ENCODE measurements around the gene SASH1. TPM values are rescaled to one million over a fixed set of nuclear protein-coding genes. Genes with fewer than 3 reads are reported as not detected.

SASH1 gene
- polyA plus RNA-seq, 1 donor from 2014 or later, result 7.0 TPM

DNA sequence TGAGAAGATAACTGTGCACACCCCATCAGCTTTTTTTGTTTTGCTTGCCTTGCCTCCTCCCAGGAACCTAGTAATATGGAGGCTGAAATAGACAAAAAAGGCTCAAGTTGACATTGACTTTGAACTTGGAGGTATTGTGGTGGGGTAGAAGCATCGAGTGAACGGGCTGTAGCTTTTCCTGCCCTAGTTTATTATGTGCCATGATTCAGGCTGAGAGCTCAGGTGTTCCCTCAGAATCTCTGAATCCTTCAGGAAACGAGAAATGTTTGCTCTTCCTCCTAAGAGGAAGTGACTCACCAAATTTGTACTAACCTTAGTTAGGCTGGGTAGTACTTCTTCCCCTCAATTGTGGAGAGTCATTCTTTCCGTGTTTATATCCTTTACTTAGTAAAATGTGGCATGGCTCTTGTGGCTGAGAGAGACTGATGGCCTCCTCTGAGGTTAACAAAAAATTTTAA is 98.8 kb downstream of the SASH1 start:
- Histone ChIP-seq H3K9me3 (ENCODE audit: low read length) (no peaks in the 10 kb centered on the region), H3K9me2 (ENCODE audit: insufficient read depth, low read length) (no peaks in the 10 kb centered on the region), H3K4me2 (ENCODE audit: low read length) (no peak overlapping the region), H3K4me3 (ENCODE audit: low read length) (no peak overlapping the region), H3K27ac (ENCODE audit: low read length) (no peak overlapping the region), H2AFZ (ENCODE audit: low read depth, low read length) (no peak overlapping the region), H3K36me3 (ENCODE audit: insufficient read depth, low read length) (no peaks in the 10 kb centered on the region), H4K20me1 (ENCODE audit: insufficient read depth) (no peaks in the 10 kb centered on the region), H3K27me3 (ENCODE audit: insufficient read depth, low read depth, low read length) (no peaks in the 10 kb centered on the region), H3K79me2 (replicated peaks; ENCODE audit: insufficient read depth, low read length) (no peaks in the 10 kb centered on the region), H3K9ac (ENCODE audit: low read length) (no peak overlapping the region), H3F3A (ENCODE audit: insufficient read depth, low read length, poor library complexity, severe bottlenecking) (no peaks in the 10 kb centered on the region)
- no peak for TF ChIP-seq POLR2AphosphoS5 (IDR thresholded peaks at IDR 0.05)
- TF ChIP-seq EP300 (conservative IDR thresholded peaks at IDR 0.05; ENCODE audit: poor library complexity, severe bottlenecking), result no peak
- TF ChIP-seq, protein P1, sequence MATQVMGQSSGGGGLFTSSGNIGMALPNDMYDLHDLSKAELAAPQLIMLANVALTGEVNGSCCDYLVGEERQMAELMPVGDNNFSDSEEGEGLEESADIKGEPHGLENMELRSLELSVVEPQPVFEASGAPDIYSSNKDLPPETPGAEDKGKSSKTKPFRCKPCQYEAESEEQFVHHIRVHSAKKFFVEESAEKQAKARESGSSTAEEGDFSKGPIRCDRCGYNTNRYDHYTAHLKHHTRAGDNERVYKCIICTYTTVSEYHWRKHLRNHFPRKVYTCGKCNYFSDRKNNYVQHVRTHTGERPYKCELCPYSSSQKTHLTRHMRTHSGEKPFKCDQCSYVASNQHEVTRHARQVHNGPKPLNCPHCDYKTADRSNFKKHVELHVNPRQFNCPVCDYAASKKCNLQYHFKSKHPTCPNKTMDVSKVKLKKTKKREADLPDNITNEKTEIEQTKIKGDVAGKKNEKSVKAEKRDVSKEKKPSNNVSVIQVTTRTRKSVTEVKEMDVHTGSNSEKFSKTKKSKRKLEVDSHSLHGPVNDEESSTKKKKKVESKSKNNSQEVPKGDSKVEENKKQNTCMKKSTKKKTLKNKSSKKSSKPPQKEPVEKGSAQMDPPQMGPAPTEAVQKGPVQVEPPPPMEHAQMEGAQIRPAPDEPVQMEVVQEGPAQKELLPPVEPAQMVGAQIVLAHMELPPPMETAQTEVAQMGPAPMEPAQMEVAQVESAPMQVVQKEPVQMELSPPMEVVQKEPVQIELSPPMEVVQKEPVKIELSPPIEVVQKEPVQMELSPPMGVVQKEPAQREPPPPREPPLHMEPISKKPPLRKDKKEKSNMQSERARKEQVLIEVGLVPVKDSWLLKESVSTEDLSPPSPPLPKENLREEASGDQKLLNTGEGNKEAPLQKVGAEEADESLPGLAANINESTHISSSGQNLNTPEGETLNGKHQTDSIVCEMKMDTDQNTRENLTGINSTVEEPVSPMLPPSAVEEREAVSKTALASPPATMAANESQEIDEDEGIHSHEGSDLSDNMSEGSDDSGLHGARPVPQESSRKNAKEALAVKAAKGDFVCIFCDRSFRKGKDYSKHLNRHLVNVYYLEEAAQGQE (IDR thresholded peaks at IDR 0.05; ENCODE audit: borderline replicate concordance), result no peak
- no peak for TF ChIP-seq TAF1 (IDR thresholded peaks at IDR 0.05; ENCODE audit: low read depth)
- TF ChIP-seq, protein P2, sequence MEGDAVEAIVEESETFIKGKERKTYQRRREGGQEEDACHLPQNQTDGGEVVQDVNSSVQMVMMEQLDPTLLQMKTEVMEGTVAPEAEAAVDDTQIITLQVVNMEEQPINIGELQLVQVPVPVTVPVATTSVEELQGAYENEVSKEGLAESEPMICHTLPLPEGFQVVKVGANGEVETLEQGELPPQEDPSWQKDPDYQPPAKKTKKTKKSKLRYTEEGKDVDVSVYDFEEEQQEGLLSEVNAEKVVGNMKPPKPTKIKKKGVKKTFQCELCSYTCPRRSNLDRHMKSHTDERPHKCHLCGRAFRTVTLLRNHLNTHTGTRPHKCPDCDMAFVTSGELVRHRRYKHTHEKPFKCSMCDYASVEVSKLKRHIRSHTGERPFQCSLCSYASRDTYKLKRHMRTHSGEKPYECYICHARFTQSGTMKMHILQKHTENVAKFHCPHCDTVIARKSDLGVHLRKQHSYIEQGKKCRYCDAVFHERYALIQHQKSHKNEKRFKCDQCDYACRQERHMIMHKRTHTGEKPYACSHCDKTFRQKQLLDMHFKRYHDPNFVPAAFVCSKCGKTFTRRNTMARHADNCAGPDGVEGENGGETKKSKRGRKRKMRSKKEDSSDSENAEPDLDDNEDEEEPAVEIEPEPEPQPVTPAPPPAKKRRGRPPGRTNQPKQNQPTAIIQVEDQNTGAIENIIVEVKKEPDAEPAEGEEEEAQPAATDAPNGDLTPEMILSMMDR (IDR thresholded peaks at IDR 0.05; ENCODE audit: poor library complexity, severe bottlenecking), result no peak
- no peak for TF ChIP-seq EZH2 (IDR thresholded peaks at IDR 0.05; ENCODE audit: borderline replicate concordance, insufficient read depth, low read length, poor library complexity, severe bottlenecking)
- TF ChIP-seq RAD21 (conservative IDR thresholded peaks at IDR 0.05), result no peak
- no peak for TF ChIP-seq SMC3 (conservative IDR thresholded peaks at IDR 0.05; ENCODE audit: poor library complexity)
- no peak for TF ChIP-seq MXI1 (conservative IDR thresholded peaks at IDR 0.05; ENCODE audit: poor library complexity, severe bottlenecking)

DNA sequence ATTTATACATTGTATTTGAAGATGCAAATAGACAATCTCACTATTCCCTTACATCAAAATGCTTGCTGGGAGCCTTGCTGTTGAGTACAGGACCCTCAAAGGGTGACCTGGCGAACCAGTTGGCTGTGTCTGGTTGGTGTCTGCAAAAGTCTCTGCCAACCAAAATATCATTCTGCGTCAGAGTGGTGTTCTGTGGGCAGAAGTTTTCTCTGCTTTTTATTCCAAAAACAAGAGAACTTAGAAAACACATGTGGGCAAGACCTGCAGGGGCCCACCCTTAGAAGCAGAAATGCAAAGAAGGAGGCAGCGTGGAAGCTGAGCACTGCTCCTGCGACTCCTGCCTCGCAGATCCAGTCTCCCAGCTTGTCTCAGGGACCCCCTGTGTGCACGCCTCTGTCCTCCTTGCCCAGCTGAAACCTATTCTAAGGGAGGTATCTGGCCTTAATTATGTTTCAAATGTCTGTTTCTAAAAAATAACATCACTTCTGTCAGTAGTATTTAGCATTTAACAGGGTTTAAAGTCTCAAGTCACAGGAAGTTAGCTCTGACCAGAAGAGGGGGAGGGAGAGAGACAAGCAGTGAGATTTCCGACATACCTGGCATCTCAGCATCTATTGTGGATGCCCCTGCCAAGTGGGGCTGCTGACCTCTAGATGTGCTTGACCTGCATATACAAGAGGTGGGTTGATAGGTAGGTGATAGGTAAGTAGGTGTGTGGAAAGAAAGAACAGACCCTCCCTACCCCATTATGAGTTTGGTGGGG is 101.3 kb downstream of the SASH1 start:
- Histone ChIP-seq H3K4me3 (ENCODE audit: low read length) (no peak overlapping the region), H4K20me1 (ENCODE audit: insufficient read depth) (no peaks in the 10 kb centered on the region), H3F3A (ENCODE audit: insufficient read depth, low read length, poor library complexity, severe bottlenecking) (no peaks in the 10 kb centered on the region), H3K79me2 (replicated peaks; ENCODE audit: insufficient read depth, low read length) (no peaks in the 10 kb centered on the region), H3K4me2 (ENCODE audit: low read length) (no peak overlapping the region), H3K27me3 (ENCODE audit: insufficient read depth, low read depth, low read length) (no peaks in the 10 kb centered on the region), H2AFZ (ENCODE audit: low read depth, low read length) (no peak overlapping the region), H3K27ac (ENCODE audit: low read length) (no peak overlapping the region), H3K9me2 (ENCODE audit: insufficient read depth, low read length) (no peaks in the 10 kb centered on the region), H3K36me3 (ENCODE audit: insufficient read depth, low read length) (no peaks in the 10 kb centered on the region), H3K9ac (ENCODE audit: low read length) (no peak overlapping the region), H3K9me3 (ENCODE audit: low read length) (no peaks in the 10 kb centered on the region)
- TF ChIP-seq POLR2AphosphoS5 (IDR thresholded peaks at IDR 0.05) (no peak), EZH2 (IDR thresholded peaks at IDR 0.05; ENCODE audit: borderline replicate concordance, insufficient read depth, low read length, poor library complexity, severe bottlenecking) (no peak), MXI1 (conservative IDR thresholded peaks at IDR 0.05; ENCODE audit: poor library complexity, severe bottlenecking) (no peak), EP300 (conservative IDR thresholded peaks at IDR 0.05; ENCODE audit: poor library complexity, severe bottlenecking) (no peak), TAF1 (IDR thresholded peaks at IDR 0.05; ENCODE audit: low read depth) (no peak), SMC3 (conservative IDR thresholded peaks at IDR 0.05; ENCODE audit: poor library complexity) (no peak), RAD21 (conservative IDR thresholded peaks at IDR 0.05) (no peak)
- TF ChIP-seq, protein P2 (IDR thresholded peaks at IDR 0.05; ENCODE audit: poor library complexity, severe bottlenecking), result no peak
- TF ChIP-seq, protein P1 (IDR thresholded peaks at IDR 0.05; ENCODE audit: borderline replicate concordance), result no peak

Measured in neural cell (in vitro differentiated cells).